Measurements from ENCODE around the gene IL12RB2.

IL12RB2 gene, protein sequence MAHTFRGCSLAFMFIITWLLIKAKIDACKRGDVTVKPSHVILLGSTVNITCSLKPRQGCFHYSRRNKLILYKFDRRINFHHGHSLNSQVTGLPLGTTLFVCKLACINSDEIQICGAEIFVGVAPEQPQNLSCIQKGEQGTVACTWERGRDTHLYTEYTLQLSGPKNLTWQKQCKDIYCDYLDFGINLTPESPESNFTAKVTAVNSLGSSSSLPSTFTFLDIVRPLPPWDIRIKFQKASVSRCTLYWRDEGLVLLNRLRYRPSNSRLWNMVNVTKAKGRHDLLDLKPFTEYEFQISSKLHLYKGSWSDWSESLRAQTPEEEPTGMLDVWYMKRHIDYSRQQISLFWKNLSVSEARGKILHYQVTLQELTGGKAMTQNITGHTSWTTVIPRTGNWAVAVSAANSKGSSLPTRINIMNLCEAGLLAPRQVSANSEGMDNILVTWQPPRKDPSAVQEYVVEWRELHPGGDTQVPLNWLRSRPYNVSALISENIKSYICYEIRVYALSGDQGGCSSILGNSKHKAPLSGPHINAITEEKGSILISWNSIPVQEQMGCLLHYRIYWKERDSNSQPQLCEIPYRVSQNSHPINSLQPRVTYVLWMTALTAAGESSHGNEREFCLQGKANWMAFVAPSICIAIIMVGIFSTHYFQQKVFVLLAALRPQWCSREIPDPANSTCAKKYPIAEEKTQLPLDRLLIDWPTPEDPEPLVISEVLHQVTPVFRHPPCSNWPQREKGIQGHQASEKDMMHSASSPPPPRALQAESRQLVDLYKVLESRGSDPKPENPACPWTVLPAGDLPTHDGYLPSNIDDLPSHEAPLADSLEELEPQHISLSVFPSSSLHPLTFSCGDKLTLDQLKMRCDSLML

DNA sequence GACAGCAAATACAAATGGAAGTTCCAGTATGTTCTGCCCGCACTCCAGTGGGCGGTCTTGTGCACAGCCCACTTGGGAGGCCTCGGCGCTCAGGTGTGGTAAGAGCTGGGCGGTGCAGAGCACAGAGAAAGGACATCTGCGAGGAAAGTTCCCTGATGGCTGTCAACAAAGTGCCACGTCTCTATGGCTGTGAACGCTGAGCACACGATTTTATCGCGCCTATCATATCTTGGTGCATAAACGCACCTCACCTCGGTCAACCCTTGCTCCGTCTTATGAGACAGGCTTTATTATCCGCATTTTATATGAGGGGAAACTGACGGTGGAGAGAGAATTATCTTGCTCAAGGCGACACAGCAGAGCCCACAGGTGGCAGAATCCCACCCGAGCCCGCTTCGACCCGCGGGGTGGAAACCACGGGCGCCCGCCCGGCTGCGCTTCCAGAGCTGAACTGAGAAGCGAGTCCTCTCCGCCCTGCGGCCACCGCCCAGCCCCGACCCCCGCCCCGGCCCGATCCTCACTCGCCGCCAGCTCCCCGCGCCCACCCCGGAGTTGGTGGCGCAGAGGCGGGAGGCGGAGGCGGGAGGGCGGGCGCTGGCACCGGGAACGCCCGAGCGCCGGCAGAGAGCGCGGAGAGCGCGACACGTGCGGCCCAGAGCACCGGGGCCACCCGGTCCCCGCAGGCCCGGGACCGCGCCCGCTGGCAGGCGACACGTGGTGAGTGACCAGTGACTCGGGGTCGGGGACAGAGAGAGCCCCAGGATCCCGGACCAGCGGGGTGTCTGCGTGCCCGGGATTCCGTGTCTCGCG is at the start of gene IL12RB2:
TSS of gene IL12RB2 (plus strand) at position 623 of the 810 bp plus-strand sequence. CDS start 12,496 bp downstream, outside the sequence.
- H3K4me3 ChIP-seq (ENCODE audit: low read depth, low read length) = peak within 1 kb of the TSS; percentile 76
- no peaks in the 10 kb centered on the region for H3K9me3 ChIP-seq (ENCODE audit: control insufficient read depth, insufficient read depth, low read length)
- peaks cover 2% of the 10 kb centered on the region for H3K4me1 ChIP-seq (ENCODE audit: control insufficient read depth, insufficient read depth, low read length)
- peaks cover 26% of the 10 kb centered on the region for H3K27me3 ChIP-seq (ENCODE audit: control insufficient read depth, insufficient read depth, low read length)
- no peak within 1 kb of the TSS for H3K9ac ChIP-seq (ENCODE audit: low read depth, low read length)
- H3K36me3 ChIP-seq (ENCODE audit: control insufficient read depth, insufficient read depth, low read length) = no peaks in the 10 kb centered on the region

DNA sequence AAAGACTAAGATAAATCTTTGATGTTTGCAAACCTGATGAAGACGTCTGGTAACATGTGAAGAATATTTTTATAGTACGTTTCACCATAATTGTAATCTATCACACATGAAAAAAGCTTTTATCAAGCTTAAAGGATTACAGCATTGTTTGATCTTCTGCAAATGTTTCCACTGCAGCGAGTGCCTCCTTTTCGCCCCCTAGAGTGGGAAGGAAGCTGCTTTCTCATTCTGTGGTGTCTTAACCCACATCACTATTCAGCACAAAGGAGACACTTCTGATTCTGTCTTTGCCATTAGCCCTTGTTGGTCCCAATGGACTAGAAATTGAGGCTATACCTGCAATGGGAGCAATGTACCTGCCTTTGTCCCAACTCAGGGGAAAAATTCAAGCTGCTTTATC is 46.0 kb upstream of the IL12RB2 start:
- H3K9me3 ChIP-seq (ENCODE audit: control insufficient read depth, insufficient read depth, low read length) = no peaks in the 10 kb centered on the region
- no peaks in the 10 kb centered on the region for H3K27me3 ChIP-seq (ENCODE audit: control insufficient read depth, insufficient read depth, low read length)
- no peaks in the 10 kb centered on the region for H3K36me3 ChIP-seq (ENCODE audit: control insufficient read depth, insufficient read depth, low read length)
- H3K4me3 ChIP-seq (ENCODE audit: low read depth, low read length) = no peak overlapping the region
- H3K9ac ChIP-seq (ENCODE audit: low read depth, low read length) = no peak overlapping the region
- H3K4me1 ChIP-seq (ENCODE audit: control insufficient read depth, insufficient read depth, low read length) = peaks cover 30% of the 10 kb centered on the region

DNA sequence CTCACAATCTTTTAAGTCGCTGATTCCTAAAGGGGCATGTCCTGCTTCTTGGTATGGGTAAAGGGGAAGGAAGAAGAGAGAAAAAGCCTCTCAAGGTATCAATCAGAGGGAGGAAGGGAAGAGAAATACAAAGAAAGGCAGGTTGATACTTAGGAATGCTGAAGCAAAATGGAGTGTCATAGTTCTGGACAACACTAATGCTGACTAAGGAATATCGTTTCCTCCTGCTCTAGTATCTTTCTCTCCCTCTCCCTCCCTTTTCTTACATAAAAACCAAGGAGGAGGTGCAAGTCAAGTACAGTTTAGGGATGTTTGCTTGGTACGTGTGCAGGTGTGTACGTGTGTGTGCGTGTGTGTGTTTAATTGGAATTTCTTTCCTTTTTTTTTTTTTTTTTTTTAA is 44.9 kb upstream of the IL12RB2 start:
- peaks cover 23% of the 10 kb centered on the region for H3K4me1 ChIP-seq (ENCODE audit: control insufficient read depth, insufficient read depth, low read length)
- H3K36me3 ChIP-seq (ENCODE audit: control insufficient read depth, insufficient read depth, low read length) = no peaks in the 10 kb centered on the region
- H3K9me3 ChIP-seq (ENCODE audit: control insufficient read depth, insufficient read depth, low read length) = no peaks in the 10 kb centered on the region
- H3K27me3 ChIP-seq (ENCODE audit: control insufficient read depth, insufficient read depth, low read length) = no peaks in the 10 kb centered on the region
- no peak overlapping the region for H3K4me3 ChIP-seq (ENCODE audit: low read depth, low read length)
- no peak overlapping the region for H3K9ac ChIP-seq (ENCODE audit: low read depth, low read length)

DNA sequence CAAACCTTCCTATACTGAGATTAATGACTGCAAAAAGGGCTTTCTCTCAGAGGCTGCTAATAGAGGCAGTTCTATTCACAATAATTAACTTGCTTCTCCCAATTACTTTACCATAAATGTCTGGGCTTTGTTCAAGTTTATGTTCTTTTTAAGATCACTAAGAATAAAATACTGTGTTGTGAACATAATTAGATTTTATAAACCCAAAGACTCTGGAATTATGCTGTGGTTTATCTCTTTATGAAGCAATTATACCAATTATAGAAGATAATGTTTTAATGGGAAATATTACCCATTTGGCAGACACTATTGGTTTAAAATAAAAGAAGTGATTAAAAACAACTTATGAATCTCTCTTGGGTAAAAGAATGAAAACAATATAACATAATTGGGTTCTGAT is 43.5 kb upstream of the IL12RB2 start:
- Histone ChIP-seq H3K27me3 (ENCODE audit: control insufficient read depth, insufficient read depth, low read length) (no peaks in the 10 kb centered on the region), H3K4me1 (ENCODE audit: control insufficient read depth, insufficient read depth, low read length) (peaks cover 23% of the 10 kb centered on the region), H3K9me3 (ENCODE audit: control insufficient read depth, insufficient read depth, low read length) (no peaks in the 10 kb centered on the region), H3K36me3 (ENCODE audit: control insufficient read depth, insufficient read depth, low read length) (no peaks in the 10 kb centered on the region), H3K9ac (ENCODE audit: low read depth, low read length) (no peak overlapping the region), H3K4me3 (ENCODE audit: low read depth, low read length) (no peak overlapping the region)

DNA sequence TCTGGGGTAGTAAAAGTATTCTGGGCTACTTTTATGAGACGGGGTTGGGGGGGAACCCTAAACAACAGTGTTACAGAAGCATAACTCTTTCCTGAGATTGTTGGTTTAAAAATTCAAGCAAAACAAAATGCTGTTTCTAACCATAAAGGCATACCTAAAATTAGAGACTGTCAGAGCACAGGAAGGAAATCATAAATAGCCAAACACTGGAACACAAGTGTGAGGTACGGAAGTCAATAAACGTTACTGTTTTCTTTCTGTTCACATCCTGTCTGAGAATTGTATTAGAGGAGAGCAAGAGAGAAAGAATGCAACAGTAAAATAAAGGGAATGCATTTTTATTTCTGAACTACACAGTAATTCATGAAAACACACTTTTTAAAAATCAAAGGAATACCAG is 42.8 kb upstream of the IL12RB2 start:
- Histone ChIP-seq H3K4me1 (ENCODE audit: control insufficient read depth, insufficient read depth, low read length) (peaks cover 23% of the 10 kb centered on the region), H3K4me3 (ENCODE audit: low read depth, low read length) (no peak overlapping the region), H3K36me3 (ENCODE audit: control insufficient read depth, insufficient read depth, low read length) (no peaks in the 10 kb centered on the region)

DNA sequence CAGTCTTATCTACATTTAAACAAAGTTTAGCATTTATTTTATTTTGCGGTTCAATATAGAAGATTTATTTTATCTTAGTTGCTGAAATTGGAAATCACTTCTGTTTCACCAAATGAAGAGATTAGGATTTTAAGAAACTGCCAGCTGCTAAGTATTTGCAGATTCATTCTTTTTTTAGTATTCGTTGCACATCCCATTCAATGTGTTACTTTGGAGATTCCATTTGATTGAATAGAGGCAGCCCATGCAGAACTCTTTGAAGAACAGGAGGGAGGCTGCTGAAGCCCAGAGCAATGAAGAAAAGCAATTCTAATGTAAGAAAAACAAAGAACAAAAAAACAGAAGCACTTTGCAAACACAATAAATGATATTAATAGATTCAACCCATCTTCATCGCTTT is 38.6 kb upstream of the IL12RB2 start:
- Histone ChIP-seq H3K27me3 (ENCODE audit: control insufficient read depth, insufficient read depth, low read length) (no peaks in the 10 kb centered on the region), H3K9me3 (ENCODE audit: control insufficient read depth, insufficient read depth, low read length) (no peaks in the 10 kb centered on the region), H3K9ac (ENCODE audit: low read depth, low read length) (no peak overlapping the region), H3K4me1 (ENCODE audit: control insufficient read depth, insufficient read depth, low read length) (no peaks in the 10 kb centered on the region), H3K36me3 (ENCODE audit: control insufficient read depth, insufficient read depth, low read length) (no peaks in the 10 kb centered on the region), H3K4me3 (ENCODE audit: low read depth, low read length) (no peak overlapping the region)

More for the DNA sequence above, 42.8 kb upstream of the IL12RB2 start:
- H3K27me3 ChIP-seq (ENCODE audit: control insufficient read depth, insufficient read depth, low read length) = no peaks in the 10 kb centered on the region
- no peak overlapping the region for H3K9ac ChIP-seq (ENCODE audit: low read depth, low read length)
- H3K9me3 ChIP-seq (ENCODE audit: control insufficient read depth, insufficient read depth, low read length) = no peaks in the 10 kb centered on the region

DNA sequence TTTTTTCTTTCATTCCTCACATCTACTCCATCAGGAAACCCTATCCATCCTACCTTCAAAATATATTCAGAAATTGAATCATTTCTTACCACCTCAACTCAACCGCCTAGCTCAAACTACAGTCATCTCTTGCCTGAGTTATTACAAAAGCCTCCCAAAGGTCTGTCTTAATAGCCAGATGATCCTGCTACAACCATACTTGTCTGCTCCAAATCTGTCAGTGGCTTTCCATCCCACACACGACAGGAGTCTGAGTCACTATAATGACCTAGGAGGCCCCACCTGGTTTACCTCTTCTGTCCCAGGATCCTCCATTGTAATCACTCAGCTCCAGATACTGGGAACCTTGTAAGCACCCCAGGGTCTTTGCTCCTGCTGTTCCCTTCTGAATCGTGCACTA is 37.1 kb upstream of the IL12RB2 start:
- no peaks in the 10 kb centered on the region for H3K27me3 ChIP-seq (ENCODE audit: control insufficient read depth, insufficient read depth, low read length)
- H3K36me3 ChIP-seq (ENCODE audit: control insufficient read depth, insufficient read depth, low read length) = no peaks in the 10 kb centered on the region
- H3K4me3 ChIP-seq (ENCODE audit: low read depth, low read length) = no peak overlapping the region
- no peaks in the 10 kb centered on the region for H3K9me3 ChIP-seq (ENCODE audit: control insufficient read depth, insufficient read depth, low read length)
- no peaks in the 10 kb centered on the region for H3K4me1 ChIP-seq (ENCODE audit: control insufficient read depth, insufficient read depth, low read length)
- no peak overlapping the region for H3K9ac ChIP-seq (ENCODE audit: low read depth, low read length)

DNA sequence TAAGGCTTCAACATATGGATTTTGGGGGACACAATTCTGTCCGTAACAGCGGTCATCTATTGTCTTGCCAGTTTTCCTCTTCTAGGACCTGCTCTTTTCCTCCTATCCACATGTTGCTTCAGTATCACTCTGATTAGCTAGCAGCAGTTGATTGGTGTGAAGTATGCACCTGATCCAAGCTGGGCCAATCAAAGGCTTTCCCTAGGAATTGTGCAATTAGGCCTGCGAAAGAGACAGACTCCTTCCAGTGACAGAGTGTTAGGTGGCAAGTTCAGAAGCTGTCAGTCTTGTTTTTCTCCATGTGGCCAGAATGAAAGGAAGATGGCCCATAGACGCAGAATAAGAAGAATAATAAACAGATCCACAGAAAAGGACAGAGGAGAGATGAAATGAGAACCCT is 34.1 kb upstream of the IL12RB2 start:
- no peaks in the 10 kb centered on the region for H3K27me3 ChIP-seq (ENCODE audit: control insufficient read depth, insufficient read depth, low read length)
- no peaks in the 10 kb centered on the region for H3K9me3 ChIP-seq (ENCODE audit: control insufficient read depth, insufficient read depth, low read length)
- H3K4me1 ChIP-seq (ENCODE audit: control insufficient read depth, insufficient read depth, low read length) = no peaks in the 10 kb centered on the region
- H3K4me3 ChIP-seq (ENCODE audit: low read depth, low read length) = no peak overlapping the region
- H3K36me3 ChIP-seq (ENCODE audit: control insufficient read depth, insufficient read depth, low read length) = no peaks in the 10 kb centered on the region
- no peak overlapping the region for H3K9ac ChIP-seq (ENCODE audit: low read depth, low read length)

DNA sequence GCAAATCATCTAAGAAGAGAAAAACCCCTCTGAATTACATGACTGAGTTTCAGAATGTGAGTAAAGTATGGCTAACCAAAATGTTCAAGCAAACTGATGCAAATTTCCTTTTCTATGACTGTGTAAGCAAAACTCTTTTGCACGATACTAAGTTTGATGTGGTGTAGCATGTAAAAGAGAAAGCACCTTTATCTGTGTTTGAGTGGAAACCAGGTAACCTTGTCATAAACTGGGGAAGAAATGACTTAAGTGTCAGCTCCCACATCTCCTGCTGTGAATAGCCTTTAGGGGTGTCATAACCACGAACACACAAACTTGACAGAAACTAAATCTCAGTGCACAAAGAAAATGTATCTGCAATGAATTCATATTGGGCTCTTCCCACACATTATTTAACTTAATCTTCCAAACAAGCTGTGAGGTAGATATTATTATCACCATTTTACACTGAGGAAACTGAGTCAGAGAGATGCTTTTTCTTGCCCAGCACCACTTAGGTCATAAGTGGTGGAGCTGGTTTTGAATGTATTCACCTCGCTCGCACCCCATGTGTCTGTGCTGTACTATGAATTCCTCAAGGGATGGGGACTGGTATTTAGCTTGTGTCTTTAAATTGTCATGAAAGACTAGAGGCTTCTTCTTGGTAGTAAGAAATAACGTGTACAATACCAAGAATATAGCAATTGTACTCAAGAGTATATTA is 32.9 kb upstream of the IL12RB2 start:
- H3K4me1 ChIP-seq (ENCODE audit: control insufficient read depth, insufficient read depth, low read length) = no peaks in the 10 kb centered on the region
- no peaks in the 10 kb centered on the region for H3K9me3 ChIP-seq (ENCODE audit: control insufficient read depth, insufficient read depth, low read length)
- H3K4me3 ChIP-seq (ENCODE audit: low read depth, low read length) = no peak overlapping the region
- no peaks in the 10 kb centered on the region for H3K36me3 ChIP-seq (ENCODE audit: control insufficient read depth, insufficient read depth, low read length)
- H3K9ac ChIP-seq (ENCODE audit: low read depth, low read length) = no peak overlapping the region
- H3K27me3 ChIP-seq (ENCODE audit: control insufficient read depth, insufficient read depth, low read length) = no peaks in the 10 kb centered on the region

DNA sequence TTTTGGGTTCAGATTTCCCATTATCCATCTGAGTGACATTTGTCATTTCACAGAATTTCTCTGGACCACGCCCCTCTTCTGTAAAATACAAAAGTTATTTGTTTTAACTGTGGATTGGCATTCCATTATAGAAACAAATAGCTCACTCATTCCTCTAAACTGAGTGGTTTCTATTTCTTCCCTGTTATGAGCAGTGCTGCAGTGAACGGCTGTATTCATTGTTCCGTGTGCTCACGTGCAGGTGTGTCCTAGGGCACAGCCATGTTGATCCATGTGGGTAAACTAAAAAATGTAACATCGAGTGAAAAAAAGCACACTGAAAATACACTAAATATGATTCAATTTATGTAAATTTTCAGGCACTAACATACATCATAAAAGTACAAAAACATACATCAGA is 27.0 kb upstream of the IL12RB2 start:
- no peaks in the 10 kb centered on the region for H3K36me3 ChIP-seq (ENCODE audit: control insufficient read depth, insufficient read depth, low read length)
- H3K4me1 ChIP-seq (ENCODE audit: control insufficient read depth, insufficient read depth, low read length) = no peaks in the 10 kb centered on the region
- H3K9me3 ChIP-seq (ENCODE audit: control insufficient read depth, insufficient read depth, low read length) = no peaks in the 10 kb centered on the region
- H3K4me3 ChIP-seq (ENCODE audit: low read depth, low read length) = no peak overlapping the region
- no peak overlapping the region for H3K9ac ChIP-seq (ENCODE audit: low read depth, low read length)
- H3K27me3 ChIP-seq (ENCODE audit: control insufficient read depth, insufficient read depth, low read length) = no peaks in the 10 kb centered on the region

DNA sequence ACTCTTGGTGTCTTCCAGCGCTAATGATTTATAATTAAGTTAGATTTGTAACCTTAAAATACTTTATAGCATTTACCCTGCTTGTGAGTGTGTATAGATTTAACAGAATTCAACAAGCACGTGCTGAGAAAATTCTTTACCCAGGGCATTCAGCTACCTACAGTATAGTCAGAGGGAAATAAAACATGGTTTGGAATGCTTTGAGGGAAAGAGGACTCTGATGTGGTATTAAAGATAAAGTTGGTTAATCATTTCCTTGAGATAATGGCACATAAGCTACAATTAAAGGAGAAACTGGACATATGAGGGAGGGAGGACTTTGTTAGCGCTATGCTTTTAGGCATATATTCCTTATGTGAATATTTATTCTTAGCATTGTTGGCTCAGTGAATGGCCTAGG is 26.4 kb upstream of the IL12RB2 start:
- Histone ChIP-seq H3K4me3 (ENCODE audit: low read depth, low read length) (no peak overlapping the region), H3K4me1 (ENCODE audit: control insufficient read depth, insufficient read depth, low read length) (no peaks in the 10 kb centered on the region), H3K36me3 (ENCODE audit: control insufficient read depth, insufficient read depth, low read length) (no peaks in the 10 kb centered on the region), H3K27me3 (ENCODE audit: control insufficient read depth, insufficient read depth, low read length) (no peaks in the 10 kb centered on the region), H3K9me3 (ENCODE audit: control insufficient read depth, insufficient read depth, low read length) (no peaks in the 10 kb centered on the region), H3K9ac (ENCODE audit: low read depth, low read length) (no peak overlapping the region)
